Activated T-cell treated with anti-CD3 and anti-CD28 coated beads for 4 hours (primary cell): ENCODE results near the gene SLC9A3.
"Not testable (repeated sequence)": the region's sequence is repeated elsewhere in the genome, so short reads cannot be mapped to it uniquely, and the experiment has no call there.

ENCODE experiments used
- DNase-seq: peaks from one replicate; pipeline ENCODE4 v3.0.0-alpha.2; 2020

The SLC9A3 gene

DNA sequence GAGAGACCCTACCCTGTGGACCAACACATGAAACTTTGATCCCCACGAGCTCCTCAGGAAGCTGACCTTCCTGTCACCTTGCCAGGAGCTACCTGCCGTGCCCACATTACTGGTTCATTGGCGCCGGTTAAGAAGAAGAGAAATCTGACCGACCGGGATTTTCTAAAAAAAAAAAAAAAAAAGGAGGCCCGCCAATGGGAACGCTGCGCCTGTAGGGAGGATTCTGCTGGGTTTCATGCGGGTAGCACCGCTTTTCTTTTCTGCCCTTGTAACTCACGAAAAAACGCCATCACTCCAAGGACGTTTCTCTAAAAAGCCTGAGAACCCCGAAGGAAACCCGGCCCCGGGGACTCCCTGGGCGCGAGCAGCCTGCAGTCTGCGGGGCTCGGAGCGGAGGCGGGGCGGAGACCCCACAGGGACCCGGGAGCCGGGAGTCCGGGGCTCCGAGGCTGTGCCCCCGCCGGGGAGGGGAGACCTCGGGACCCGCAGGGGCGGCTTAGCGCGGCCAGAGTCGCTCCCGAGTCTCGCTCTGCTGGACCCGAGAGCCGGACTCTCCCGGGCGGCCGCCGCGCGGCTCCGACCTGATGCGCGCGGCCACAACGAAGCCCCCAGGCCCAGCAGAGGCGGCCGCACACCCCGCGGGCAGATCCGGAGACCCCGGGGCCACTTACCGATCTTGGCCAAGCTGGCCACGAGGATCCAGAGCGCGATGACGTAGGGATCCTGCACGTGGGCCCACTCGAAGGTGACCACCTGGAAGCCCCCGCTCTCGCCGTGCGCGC, 617 bp downstream of the SLC9A3 start:
- DNase-seq, result no peak

DNA sequence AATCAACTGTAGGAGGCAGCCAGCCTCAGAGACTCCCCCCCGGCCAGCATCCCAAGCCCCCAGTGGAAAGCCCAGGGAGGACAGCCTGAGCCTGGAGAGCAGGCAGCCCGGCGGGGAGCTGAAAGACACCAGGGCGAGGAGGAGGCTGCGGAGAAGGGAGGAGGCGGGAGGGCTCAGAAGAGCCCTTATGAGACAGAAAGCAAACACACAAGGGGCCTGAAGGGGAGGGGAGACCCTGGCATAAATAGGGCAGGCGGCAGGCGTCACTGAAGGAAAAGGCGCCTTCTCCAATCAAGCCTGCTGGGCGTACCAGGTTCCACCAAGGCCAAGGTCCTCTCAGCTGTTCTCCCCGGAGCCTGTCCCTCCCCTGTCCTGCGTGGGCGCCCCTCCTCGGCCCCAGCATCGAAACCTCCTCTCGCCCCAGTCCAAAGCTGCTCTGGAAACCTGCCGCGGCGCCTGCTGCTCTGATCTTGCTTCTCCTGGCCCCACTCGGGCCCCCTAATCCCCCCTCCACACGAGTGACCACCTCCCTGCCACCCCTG, 1.3 kb downstream of the SLC9A3 start:
- DNase-seq, result no peak

DNA sequence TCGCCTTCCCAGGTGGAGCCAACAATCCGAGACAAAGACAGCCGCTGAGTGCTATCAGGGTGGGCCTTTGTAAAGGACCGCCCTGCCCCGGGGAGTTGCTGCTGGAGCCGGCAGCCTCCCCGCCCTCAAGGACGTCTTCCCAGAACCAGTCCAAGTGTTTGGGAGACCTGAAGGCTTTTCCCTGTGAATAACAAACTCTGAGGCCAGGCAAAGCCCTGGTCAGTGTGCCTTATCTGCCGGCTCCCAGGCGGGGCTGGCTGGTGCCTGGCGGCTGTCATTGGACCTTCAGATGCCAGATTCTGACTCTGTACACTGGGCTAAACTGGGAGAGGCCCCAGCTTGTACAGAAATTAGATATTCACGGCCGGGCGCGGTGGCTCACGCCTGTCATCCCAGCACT, 2.1 kb downstream of the SLC9A3 start:
- no peak for DNase-seq

DNA sequence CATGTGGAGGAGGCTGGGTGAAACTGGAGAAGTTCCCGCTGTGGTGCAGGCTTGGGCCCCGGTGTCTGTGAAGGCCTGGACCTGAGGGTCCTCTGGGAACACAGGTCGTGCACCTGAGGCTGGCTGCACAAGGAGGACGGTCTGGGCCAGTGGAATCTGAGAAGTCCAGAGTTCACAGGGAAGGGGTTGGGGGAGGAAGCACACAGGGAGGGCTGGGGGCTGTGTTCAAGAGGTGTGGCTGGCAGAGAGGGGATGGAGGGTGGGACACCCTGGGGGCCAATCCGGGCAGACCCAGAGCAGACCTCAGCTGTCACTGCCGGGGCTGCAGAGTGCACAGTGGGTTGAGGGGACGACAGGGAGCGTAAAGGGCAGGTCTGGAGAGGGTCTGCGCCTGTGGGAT, 2.6 kb downstream of the SLC9A3 start:
- no peak for DNase-seq

DNA sequence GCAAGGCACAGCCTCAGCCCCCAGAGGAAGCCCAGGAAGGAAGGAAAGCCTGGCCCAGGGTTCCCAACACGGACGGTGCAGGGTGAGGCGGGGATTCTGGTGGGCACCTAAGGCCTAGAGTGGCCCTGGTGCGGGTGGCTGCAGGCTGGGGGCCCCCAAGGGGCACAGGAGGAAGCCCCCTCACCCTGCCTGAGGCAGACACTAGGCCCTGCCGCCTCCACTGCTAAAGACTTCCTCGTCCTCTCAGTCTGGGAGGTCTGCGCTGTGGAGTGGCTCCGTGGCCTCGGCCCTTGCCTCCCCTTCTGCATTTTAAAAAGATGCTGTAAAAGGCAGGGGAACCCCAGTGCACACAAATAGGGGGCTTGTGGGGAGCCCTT, 3.4 kb downstream of the SLC9A3 start:
- no peak for DNase-seq

DNA sequence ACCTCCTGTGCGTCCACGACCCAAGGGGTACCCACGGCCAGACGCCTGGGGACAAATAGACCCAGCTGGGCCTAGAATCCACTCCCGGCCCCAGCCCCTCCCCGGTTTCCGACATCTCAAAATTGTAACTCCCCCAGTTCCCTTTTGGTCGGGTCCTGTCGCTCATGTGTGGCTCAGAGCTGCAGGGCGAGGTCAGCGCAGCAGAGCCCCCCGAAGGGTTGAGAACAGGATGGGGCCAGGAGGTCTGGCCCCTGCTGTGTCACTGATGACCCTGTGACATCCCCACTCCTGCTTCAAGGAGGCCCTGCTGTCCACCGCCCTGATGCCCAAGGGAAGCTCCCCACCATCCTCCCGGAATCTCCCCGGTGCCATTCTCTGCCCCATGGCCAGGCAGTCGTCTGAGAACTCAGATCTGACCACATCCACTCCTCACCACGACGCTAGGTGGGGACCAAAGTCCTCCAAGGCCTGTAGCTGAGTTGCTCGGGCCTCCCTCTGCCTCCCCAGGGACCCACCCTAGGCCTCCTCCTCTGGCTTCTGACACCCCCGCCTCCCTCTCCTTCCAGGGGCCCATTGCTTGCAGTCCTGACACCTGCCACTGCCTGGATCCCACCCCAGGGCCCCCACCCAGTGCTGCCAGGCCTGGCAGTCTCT, 3.9 kb downstream of the SLC9A3 start:
- DNase-seq, result no peak

DNA sequence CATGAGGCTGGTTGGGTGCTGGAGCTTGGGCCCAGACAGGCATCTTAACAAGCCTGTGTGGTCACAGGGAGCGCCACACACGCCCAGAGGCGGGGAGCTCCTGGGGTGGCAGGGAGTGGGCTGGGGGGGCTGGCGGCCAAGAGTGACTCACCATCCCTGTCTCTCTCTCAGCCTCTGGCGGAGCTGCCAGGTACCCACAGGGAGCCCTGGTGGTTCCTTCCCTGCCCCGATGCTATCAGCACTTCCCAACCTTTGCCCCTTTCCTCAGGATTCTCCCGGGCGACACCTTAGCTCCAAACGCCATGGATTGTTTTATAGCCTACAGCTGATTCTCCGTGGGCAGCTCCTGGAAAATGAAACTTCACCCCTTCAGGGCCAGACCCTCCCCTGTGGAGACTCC, 5.5 kb downstream of the SLC9A3 start:
- DNase-seq, result no peak

DNA sequence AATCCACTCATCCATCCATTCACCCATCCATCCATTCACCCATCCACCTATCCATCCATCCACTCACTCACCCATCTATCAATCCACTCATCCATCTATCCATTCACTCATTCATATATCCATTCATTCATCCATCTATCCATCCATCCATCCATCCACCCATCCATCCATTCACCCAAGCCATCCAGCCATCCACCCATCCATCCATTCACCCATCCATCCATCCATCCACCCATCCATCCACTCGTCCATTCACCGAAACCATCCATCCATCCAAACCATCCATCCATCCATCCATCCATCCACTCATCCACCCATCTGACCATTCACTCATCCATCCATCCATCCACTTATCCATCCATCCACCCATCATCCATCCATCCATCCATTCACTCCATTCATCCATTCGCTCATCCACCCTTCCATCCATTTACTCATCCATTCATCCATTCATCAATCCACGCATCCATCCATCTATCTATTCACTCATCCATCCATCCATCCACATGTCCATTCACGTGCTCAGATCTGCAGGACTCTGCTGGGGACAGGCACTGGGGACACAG, 6.6 kb downstream of the SLC9A3 start:
- no peak for DNase-seq

DNA sequence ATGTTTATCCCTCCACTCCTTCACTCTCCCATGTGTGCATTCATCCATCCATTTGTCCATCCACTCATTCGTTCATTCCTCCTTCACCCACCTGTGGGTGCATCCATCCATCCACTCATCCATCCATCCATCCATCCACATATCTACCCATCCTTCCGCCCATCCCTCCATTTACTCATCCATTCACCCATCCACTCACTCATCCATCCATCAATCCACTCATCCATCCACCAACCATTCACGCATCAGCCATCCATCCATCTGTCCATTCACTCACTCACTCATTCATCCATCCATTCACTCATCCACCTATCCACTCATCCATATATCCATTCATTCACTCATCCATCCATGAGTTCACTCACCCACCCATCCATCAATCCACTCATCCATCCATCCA, 7.3 kb downstream of the SLC9A3 start:
- no peak for DNase-seq

DNA sequence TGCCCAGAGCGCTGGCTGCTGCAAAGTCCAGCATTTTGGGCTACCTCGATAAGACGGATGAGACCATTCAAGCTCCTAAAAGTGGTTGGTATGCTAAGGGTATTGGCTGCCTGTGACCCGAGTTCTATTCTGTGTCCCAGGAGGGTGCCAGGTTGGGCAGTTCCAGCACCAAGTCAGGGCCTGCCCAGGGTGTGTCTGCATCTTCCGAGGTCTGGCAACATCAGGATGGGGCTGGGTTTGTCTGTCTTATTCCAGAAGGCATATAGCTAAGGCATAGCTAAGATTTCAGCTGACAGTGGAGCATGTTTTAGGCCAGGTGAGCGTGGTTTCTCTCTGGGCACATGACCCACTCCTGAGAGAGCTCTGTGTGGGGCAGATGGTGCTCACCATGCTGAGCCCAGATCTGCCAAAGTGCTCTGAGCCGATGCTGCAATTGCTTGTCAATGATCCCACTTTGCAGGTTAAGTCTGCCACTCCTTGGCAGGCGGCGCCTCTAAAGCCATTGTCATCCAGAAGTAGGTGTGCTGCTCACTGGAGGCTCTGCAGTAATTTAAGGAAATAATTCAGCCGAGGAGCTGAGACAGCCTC, 7.8 kb downstream of the SLC9A3 start:
- no peak for DNase-seq

DNA sequence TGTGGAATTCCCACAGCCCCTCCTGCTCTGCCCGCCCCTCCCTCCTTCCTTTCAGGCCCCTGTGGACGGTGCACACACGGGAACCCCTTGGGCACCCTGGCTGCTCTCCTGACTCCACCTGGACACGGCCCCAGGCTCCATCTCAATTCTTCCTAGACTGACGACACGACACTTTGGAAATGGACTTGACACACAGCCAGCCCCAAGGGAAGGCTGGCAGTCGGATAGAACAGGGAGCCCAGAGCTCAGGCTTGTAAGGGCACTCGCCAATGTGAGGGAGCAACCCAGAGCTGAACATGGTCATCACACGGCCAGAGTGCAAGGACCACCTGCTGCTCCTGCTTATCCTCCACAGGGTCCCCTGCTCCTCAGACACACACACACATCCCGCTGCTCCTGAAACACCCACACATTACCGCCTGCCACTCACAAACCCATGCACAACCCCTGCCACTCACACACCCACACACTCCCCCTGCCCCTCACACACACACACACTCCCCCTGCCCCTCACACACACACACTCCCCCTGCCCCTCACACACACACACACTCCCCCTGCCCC, 8.9 kb downstream of the SLC9A3 start:
- DNase-seq, result no peak

DNA sequence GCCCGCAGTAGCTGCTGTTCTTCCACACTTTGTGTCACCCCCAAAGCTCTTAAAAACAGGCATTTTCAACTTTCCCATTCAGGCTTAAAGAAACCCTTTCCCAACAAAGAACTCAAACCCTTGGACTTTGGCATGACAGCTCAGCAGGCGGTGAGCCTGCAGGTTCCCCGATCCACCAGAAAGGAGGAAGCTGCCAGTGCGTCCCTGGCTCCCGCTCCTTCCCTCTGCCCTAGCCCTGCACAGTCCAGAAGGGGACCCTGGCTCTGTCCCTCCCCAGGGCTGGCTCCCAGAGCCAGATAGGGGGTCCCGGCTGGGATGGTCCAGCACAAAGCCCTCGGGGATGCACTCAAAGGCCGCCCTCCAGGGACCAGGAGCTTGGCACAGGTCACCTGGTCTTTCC, 9.6 kb downstream of the SLC9A3 start:
- DNase-seq, result no peak

DNA sequence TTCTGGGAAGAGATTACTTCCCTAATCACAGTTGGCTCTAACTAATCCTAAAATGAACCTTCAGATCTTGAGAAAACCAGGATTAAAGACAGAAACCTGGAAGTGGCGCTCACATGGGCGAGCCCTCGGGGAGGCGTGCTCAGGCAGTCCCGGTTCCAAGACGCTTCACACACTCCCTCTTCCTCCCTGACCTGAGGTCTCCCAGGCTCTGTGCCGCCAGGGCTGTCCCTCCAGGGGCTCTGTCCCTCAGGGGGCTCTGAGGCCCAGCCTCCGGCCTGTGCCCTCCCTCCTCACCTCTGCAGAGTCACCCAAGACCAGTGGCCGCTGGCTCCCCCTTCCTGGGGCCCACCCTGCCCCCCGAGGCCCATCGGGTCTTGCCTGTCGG, 10.2 kb downstream of the SLC9A3 start:
- DNase-seq, result no peak

DNA sequence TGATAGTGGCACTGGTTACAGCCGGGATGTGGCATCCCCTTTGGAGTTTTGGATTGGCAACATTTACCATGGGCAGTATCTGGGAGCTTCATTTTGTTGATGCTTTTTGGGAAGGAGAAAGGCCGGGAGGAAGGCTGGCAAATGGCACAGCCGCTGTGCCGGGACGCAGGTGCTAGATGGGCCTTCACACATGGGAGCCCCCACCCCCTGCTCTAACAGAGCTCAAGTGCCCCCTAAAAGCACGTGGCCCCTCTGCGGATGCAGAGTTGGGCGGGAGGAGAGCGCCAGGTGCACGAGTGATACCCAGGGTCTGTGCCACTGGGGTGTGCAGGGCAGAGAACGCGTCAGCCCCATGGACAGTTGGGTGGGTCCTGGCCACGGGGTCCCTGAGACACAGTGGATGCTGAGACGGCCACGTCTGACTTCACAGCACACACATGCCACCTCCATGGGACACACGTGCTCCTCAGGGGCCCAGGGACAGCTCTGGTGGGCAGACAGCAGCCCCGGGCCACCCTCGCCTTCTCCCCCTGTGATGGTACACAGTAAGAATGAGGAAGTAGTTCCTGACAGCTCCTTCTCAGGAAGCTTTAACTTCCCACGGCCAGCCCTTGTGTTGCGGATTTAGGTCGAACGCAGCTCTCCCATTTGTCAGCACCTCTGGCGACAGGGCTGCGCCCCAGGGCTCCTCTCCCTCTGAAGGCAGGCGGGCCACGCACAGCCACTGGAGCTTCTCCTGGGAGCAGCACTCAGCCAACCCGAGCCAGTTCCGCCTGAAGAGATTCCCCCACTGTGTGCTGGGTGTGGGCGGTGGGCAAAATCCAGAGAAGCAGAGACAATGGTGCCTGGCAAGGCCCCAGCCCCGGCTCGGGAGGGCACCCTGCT, 10.8 kb downstream of the SLC9A3 start:
- DNase-seq, result no peak

DNA sequence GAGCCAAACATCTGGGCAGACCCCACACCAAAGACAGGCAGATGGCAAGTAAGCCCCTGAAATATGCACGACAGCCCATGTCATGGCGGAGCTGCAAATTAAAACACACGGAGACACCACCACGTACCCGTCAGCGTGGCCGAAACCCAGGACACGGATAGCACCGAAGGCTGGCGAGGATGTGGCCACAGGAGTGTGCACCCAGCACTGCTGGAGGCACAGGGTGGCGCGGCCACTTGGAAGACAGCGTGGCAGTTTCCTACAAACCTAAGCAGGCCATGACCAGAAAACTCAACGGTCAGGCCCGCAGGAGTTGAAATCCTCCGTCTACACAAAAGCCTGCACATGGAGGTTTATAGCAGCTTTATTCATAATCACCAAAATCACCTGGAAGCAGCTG, 12.8 kb downstream of the SLC9A3 start:
- no peak for DNase-seq

DNA sequence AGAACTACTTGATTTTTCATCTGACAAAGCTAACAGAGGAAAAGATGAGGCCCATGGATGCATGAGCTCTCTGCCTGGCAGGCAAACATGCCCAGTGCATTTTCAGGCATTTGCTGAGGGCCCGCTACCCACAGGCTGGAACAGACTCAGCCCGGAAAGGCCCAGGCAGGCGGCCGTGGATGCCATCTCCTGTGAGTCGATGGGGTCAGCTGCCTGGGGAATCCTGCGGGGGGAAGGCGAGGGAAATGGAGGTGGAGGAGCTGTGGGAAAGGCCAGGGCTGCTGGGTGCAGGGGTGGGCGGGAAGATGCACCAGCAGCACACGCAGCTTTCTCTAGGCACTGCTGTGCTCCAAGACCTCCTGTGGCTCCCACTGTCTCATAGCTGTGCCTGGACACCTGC, 13.7 kb downstream of the SLC9A3 start:
- DNase-seq, result no peak

DNA sequence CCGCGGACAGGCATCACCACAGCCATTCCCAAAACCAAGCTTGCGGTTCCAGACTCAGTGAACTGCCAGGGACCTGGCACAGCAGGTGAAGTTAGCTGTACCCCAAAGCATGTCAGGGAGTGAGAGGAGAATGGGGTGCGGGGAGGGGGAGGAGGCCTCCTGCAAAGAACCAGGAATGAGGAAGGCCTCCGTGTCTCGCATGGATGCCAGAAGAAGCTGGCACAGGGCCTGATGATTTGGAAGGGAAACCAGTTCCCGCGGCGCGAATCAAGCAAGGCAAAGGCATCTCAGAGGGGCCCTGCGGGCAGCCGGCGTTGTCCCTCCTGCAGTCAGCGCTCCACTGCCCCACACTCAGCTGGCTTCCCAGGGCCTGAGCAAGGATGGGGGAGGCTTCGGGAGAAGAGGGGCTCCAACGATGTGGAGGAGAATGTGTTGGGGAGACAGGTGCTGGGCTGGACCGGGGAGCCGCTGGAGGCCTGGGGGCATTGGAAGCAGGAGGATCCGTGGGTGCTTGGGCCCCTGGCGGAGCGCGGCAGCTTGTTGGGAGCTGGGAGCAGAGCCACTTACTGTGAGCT, 14.6 kb downstream of the SLC9A3 start:
- DNase-seq, result no peak

DNA sequence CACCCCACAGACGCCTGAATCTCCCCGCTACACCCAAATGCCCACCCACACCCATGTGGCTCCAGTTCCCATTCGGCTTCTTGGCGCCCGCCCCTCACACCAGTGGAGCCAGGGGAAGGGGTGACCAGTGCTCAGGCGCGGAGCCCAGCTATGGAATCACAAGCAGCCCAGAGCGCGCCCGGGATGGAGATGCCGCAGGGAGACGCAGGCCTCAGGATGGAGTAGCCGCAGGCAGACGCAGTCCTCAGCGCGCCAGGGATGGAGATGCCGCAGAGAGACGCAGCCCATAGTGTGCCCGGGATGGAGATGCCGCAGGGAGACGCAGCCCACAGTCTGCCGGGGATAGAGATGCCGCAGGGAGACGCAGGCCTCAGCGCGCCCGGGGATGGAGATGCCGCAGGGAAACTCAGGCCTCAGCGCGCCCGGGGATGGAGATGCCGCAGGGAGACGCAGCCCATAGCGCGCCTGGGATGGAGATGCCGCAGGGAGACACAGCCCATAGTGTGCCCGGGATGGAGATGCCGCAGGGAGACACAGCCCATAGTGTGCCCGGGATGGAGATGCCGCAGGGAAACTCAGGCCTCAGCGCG, 16.2 kb downstream of the SLC9A3 start:
- not testable (repeated sequence) for DNase-seq

DNA sequence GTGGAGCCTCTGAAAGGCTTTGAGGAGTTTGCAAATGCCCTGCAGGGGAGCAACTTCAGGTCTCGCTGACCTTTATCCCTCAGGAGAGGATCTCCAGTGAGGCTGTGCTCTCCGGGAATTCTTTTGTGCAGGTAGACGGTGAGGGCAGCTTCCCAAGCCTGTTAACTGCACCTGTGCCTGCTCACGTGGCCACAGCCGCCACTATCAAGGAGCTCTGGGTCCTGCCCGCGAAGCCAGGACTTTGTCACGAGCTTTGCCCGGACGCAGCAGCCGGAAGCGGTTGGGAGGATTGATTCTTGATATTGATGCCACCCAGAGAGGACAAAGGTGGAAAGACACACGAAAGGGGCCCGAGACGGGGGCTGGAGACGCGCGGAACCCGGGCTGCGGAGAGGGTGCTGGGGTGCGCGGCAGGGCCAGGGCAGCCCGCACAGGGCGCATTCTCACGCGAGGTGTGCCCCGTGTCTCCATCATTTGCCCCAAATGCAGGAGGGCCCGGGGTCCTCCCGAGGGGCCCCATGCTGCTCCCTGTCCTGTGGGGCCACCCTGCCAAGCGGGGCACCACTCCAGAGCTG, 18.2 kb downstream of the SLC9A3 start:
- no peak for DNase-seq

DNA sequence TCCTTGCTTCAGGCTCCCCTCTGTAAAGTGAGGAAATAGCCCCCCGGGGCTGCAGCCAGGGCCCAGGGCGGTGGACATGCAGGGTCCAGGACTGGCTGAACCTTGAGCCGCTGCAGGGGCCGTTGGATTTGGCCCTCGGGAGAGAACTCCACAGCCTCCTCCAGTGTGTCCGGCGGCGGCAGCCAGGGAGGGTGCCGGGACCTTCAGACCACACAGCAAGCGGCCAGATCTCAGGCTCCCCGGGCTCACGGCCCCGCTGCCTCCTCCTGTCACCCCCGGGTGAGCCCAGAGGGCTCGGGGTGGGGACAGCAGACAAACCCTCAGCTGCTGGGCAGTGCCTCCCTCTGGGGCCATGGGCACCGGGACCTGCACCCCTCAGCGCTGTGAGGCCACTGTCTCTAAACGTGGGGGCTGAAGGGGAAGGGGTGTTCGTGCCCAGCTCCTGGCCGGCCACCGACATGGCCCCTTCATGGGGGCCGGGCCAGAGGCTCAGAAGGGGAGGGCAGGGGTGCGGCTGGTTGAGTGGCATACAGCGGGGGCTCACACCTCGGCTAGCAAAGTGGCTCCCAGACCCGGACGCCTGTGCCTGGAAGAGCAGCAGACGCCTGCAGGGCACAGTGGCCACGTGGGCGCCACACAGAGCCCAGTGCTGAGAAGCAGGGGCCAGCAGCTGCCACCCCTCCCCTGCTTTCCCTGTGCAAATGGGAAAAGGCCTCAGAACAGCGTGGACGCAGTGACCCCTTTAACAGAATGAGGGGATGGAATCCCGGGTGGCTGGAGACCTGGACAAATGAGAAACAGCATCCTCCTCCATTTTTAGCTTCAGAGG, 19.7 kb downstream of the SLC9A3 start:
- DNase-seq, result no peak
